Right ventricle myocardium inferior (tissue), 1 donor: Measurements from ENCODE around the gene HIC1. TPM values are rescaled to one million over a fixed set of nuclear protein-coding genes. Genes with fewer than 3 reads are reported as not detected.

Experiments
- ATAC-seq: fragments of 200-7000 bp; cut with Tn5 transposase; one replicate; pipeline ENCODE4 v1.9.1; 2020; ENCODE audit warnings: mild to moderate bottlenecking, moderate library complexity
- DNase-seq: peaks from one replicate; pipeline ENCODE4 v3.0.0; 2021; ENCODE audit errors: missing footprints
- intact Hi-C: fragments of 100-400 bp; cut with DNase I; formaldehyde crosslinking; loops from one replicate; pipeline ENCODE4 v1.11.0; 2022
- total RNA-seq: library from RNA; stranded (reverse); fragmentation: NEBNext Ultra II Directional; extraction: Animal tissue kit (Norgen Biotek cat#: 25700); gene quantifications from one replicate; pipeline ENCODE4 v1.2.1, GENCODE V29; 2021
- donor health status: DM: no; HTN: yes; CAD: no; lungs with severe emphysema.

Gene HIC1
- total RNA-seq, 1 donor from 2014 or later: 22.7 TPM

GRCh38 chr17:2055292-2056205 lies 646 bp downstream of the HIC1 start:
- intact Hi-C loops: loop anchor here (5.0 kb wide), 2 partner anchors 37 to 67 kb away; no protein-coding TSS in a partner anchor
- peak; percentile 66 for DNase-seq
- no peak for ATAC-seq

GRCh38 chr17:2056206-2057174 lies 1.6 kb downstream of the HIC1 start:
- intact Hi-C loops: loop anchor here (5.0 kb wide), 2 partner anchors 36 to 66 kb away; no protein-coding TSS in a partner anchor
- DNase-seq: peak; percentile 79
- no peak for ATAC-seq

GRCh38 chr17:2057175-2057759 lies 2.4 kb downstream of the HIC1 start:
- ATAC-seq: no peak
- DNase-seq: peak; percentile 62
- intact Hi-C loops: loop anchor here (5.0 kb wide), 2 partner anchors 35 to 65 kb away; no protein-coding TSS in a partner anchor

- DNase-seq (peak; percentile 59), ATAC-seq (no peak)
- intact Hi-C loops: loop anchor here (2.0 to 5.0 kb wide), 3 partner anchors 34 to 119 kb away; no protein-coding TSS in a partner anchor
Measured at GRCh38 chr17:2057760-2058585, 3.1 kb downstream of the HIC1 start.

GRCh38 chr17:2058586-2059546 lies 4.0 kb downstream of the HIC1 start:
- intact Hi-C loops: loop anchor here (2.0 to 5.0 kb wide), 3 partner anchors 33 to 118 kb away; no protein-coding TSS in a partner anchor
- ATAC-seq (peak; percentile 35), DNase-seq (peak; percentile 92)

GRCh38 chr17:2059547-2060384 lies 4.9 kb downstream of the HIC1 start:
- peak; percentile 11 for DNase-seq
- intact Hi-C loops: loop anchor here (2.0 to 5.0 kb wide), 3 partner anchors 33 to 117 kb away; no protein-coding TSS in a partner anchor
- ATAC-seq: no peak

GRCh38 chr17:2060385-2060658 lies 5.4 kb downstream of the HIC1 start:
- intact Hi-C loops: no loop called here
- DNase-seq (no peak), ATAC-seq (no peak)

GRCh38 chr17:2060681-2061440 lies 6.0 kb downstream of the HIC1 start:
- ATAC-seq (peak; percentile 5), DNase-seq (peak; percentile 57)
- intact Hi-C loops: no loop called here

GRCh38 chr17:2061441-2061958 lies 6.6 kb downstream of the HIC1 start:
- ATAC-seq: no peak
- peak; percentile 52 for DNase-seq
- intact Hi-C loops: no loop called here

GRCh38 chr17:2062571-2063183 lies 7.8 kb downstream of the HIC1 start:
- no peak for ATAC-seq
- intact Hi-C loops: no loop called here
- DNase-seq: no peak

- DNase-seq (no peak), ATAC-seq (peak; percentile 14)
- intact Hi-C loops: no loop called here
Measured at GRCh38 chr17:2063261-2064146, 8.6 kb downstream of the HIC1 start.

- DNase-seq (no peak), ATAC-seq (no peak)
- intact Hi-C loops: no loop called here
Measured at GRCh38 chr17:2064147-2064489, 9.2 kb downstream of the HIC1 start.

GRCh38 chr17:2064520-2064971 lies 9.6 kb downstream of the HIC1 start:
- intact Hi-C loops: no loop called here
- no peak for ATAC-seq

More at GRCh38 chr17:2064520-2064971, 9.6 kb downstream of the HIC1 start:
- DNase-seq: no peak
